Ishikawa (cell line): ENCODE measurements around the gene YPEL5.

Experiments
- CEBPB ChIP-seq: IDR thresholded peaks from 2 replicates; pipeline ENCODE4 v1.6.1; 2012
- CREB1 ChIP-seq: IDR thresholded peaks from 2 replicates; pipeline ENCODE4 v1.6.1; 2012; ENCODE audit warnings: low read depth
- EGR1 ChIP-seq: IDR thresholded peaks from 2 replicates; pipeline ENCODE4 v1.6.1; 2012
- EP300 ChIP-seq: IDR thresholded peaks from 2 replicates; pipeline ENCODE4 v1.6.1; 2012; ENCODE audit warnings: borderline replicate concordance
- FOXM1 ChIP-seq: IDR thresholded peaks from 2 replicates; pipeline ENCODE4 v1.6.1; 2012; ENCODE audit warnings: low read depth, borderline replicate concordance
- MAX ChIP-seq: IDR thresholded peaks from 2 replicates; pipeline ENCODE4 v1.6.1; 2012
- NFIC ChIP-seq: IDR thresholded peaks from 2 replicates; pipeline ENCODE4 v1.6.1; 2012
- RAD21 ChIP-seq: IDR thresholded peaks from 2 replicates; pipeline ENCODE4 v1.6.1; 2012; ENCODE audit warnings: low read depth
- REST ChIP-seq: IDR thresholded peaks from 2 replicates; pipeline ENCODE4 v1.6.1; 2012; ENCODE audit warnings: low read depth, mild to moderate bottlenecking
- TAF1 ChIP-seq: IDR thresholded peaks from 2 replicates; pipeline ENCODE4 v1.6.1; 2012; ENCODE audit warnings: low read depth, mild to moderate bottlenecking
- TCF12 ChIP-seq: IDR thresholded peaks from 2 replicates; pipeline ENCODE4 v1.6.1; 2012; ENCODE audit warnings: low read depth
- TEAD4 ChIP-seq: IDR thresholded peaks from 2 replicates; pipeline ENCODE4 v1.6.1; 2012
- USF1 ChIP-seq: IDR thresholded peaks from 2 replicates; pipeline ENCODE4 v1.6.1; 2012
- YY1 ChIP-seq: IDR thresholded peaks from 2 replicates; pipeline ENCODE4 v1.6.1; 2012; ENCODE audit warnings: low read depth
- ZBTB7A ChIP-seq: IDR thresholded peaks from 2 replicates; pipeline ENCODE4 v1.6.1; 2012; ENCODE audit warnings: low read depth

YPEL5 gene

GRCh38 chr2:30144260-30144659 lies 2.5 kb upstream of the YPEL5 start:
- TF ChIP-seq RAD21 (no peak), EGR1 (no peak), TAF1 (no peak), TCF12 (no peak), REST (no peak), YY1 (no peak), CEBPB (no peak), TEAD4 (no peak), EP300 (no peak), FOXM1 (no peak), USF1 (no peak), CREB1 (no peak), MAX (no peak), ZBTB7A (no peak), NFIC (no peak)

GRCh38 chr2:30145826-30146336 lies 926 bp upstream of the YPEL5 start:
- TF ChIP-seq MAX (no peak), TAF1 (no peak), EGR1 (no peak), EP300 (no peak), RAD21 (no peak), REST (no peak), NFIC (no peak), USF1 (no peak), FOXM1 (no peak), TCF12 (no peak), ZBTB7A (no peak)

GRCh38 chr2:30147196-30147714 lies 448 bp downstream of the YPEL5 start:
- TF ChIP-seq FOXM1 (no peak), YY1 (no peak), NFIC (no peak), ZBTB7A (no peak; the same call in none of the 2 replicates), REST (no peak), CEBPB (no peak), EP300 (no peak), MAX (no peak), CREB1 (no peak), TCF12 (no peak), USF1 (no peak), TAF1 (no peak)
